HUES48 (cell line): ENCODE results near the gene NOLC1.

Experiments used
- H3K27ac ChIP-seq: one replicate; pipeline ENCODE4 v1.7.0; 2013; ENCODE audit warnings: low read depth, low read length, inconsistent platforms
- H3K27me3 ChIP-seq: 2 replicates; pipeline ENCODE4 v1.6.1; 2013; ENCODE audit warnings: mild to moderate bottlenecking, low read length; ENCODE audit not compliant: control insufficient read depth, insufficient read depth
- H3K36me3 ChIP-seq: 2 replicates; pipeline ENCODE4 v1.6.1; 2013; ENCODE audit warnings: low read length; ENCODE audit not compliant: control insufficient read depth, insufficient read depth
- H3K4me1 ChIP-seq: 2 replicates; pipeline ENCODE4 v1.6.1; 2013; ENCODE audit warnings: mild to moderate bottlenecking, low read length; ENCODE audit not compliant: control insufficient read depth, insufficient read depth
- H3K4me3 ChIP-seq: 2 replicates; pipeline ENCODE4 v1.5.1; 2013; ENCODE audit warnings: mild to moderate bottlenecking, low read depth, low read length
- H3K9ac ChIP-seq: 2 replicates; pipeline ENCODE4 v1.6.1; 2013; ENCODE audit warnings: mild to moderate bottlenecking, low read depth, low read length, moderate library complexity
- H3K9me3 ChIP-seq: 2 replicates; pipeline ENCODE4 v1.6.1; 2013; ENCODE audit warnings: low read length; ENCODE audit not compliant: control insufficient read depth, insufficient read depth

The NOLC1 gene

GRCh38 chr10:102131286-102132170 is 20.7 kb upstream of the NOLC1 start:
- Histone ChIP-seq H3K36me3 (peaks cover 7% of the 10 kb centered on the region), H3K9me3 (no peaks in the 10 kb centered on the region), H3K9ac (no peak overlapping the region), H3K4me1 (peaks cover 16% of the 10 kb centered on the region), H3K27me3 (no peaks in the 10 kb centered on the region), H3K4me3 (no peak overlapping the region), H3K27ac (peak overlapping the region; percentile 47)

- Histone ChIP-seq H3K27me3 (no peaks in the 10 kb centered on the region), H3K9ac (no peak overlapping the region), H3K27ac (peak overlapping the region; percentile 47), H3K9me3 (no peaks in the 10 kb centered on the region), H3K36me3 (peaks cover 7% of the 10 kb centered on the region), H3K4me1 (peaks cover 16% of the 10 kb centered on the region), H3K4me3 (peak overlapping the region; percentile 90)
Measured at GRCh38 chr10:102132193-102132562, 20.0 kb upstream of the NOLC1 start.

- Histone ChIP-seq H3K27ac (peak within 1 kb of the TSS; percentile 94), H3K9me3 (no peaks in the 10 kb centered on the region), H3K36me3 (peaks cover 13% of the 10 kb centered on the region), H3K4me3 (peak within 1 kb of the TSS; percentile 90), H3K4me1 (peaks cover 16% of the 10 kb centered on the region), H3K9ac (peak within 1 kb of the TSS; percentile 97), H3K27me3 (no peaks in the 10 kb centered on the region)
Measured at GRCh38 chr10:102132563-102133372, 19.4 kb upstream of the NOLC1 start, which contains the start of gene PPRC1. PPRC1 (plus strand) TSS chr10:102133040; CDS start chr10:102133069, 29 bp downstream.

DNA sequence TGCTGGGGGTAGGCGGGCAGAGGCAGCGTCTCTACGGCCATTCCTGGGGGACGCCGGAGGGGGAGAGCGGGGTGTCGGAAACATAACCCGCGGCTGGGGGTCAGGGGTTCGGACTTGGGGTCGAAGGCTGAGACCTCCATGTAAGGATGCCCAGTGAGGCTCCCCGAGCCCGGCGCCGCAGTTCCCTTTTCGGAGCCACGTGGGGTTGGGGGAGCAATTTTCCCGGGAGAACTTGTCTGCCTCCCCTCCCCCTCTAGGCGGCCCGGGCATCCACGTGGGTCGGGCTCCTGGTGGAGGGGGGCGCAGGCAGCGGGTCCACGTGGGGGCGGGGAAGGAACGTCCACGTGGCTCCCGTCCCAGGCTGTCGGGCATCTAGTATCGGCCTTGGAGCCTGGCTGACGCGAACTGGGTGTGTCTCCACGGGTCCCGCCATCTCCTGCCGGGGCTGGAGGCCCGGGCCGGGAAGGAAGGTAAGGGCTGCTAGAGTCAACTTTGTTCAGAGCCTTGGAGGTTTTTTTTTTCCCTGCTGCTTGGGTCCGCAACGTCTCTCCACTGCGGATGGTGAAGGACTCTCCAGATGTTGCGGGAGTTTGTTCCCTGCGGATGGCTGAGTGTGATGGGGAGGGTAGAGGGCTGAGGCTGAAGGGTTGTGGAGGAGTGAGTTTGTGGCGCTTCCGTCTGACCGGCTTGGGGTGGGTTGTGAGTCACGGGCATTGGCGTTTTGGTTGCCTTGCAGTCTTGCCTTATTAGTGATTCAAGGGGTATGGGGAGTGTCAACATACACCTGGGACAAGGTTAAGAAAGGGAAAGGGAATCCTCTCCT is 18.6 kb upstream of the NOLC1 start:
- H3K27ac ChIP-seq: peak overlapping the region; percentile 94
- H3K9me3 ChIP-seq: no peaks in the 10 kb centered on the region
- peak overlapping the region; percentile 90 for H3K4me3 ChIP-seq
- H3K27me3 ChIP-seq: no peaks in the 10 kb centered on the region
- peaks cover 16% of the 10 kb centered on the region for H3K4me1 ChIP-seq
- H3K9ac ChIP-seq: peak overlapping the region; percentile 97
- H3K36me3 ChIP-seq: peaks cover 21% of the 10 kb centered on the region

GRCh38 chr10:102134416-102134815 is 17.8 kb upstream of the NOLC1 start:
- H3K27me3 ChIP-seq: no peaks in the 10 kb centered on the region
- peak overlapping the region; percentile 97 for H3K9ac ChIP-seq
- no peaks in the 10 kb centered on the region for H3K9me3 ChIP-seq
- no peak overlapping the region for H3K27ac ChIP-seq
- peaks cover 16% of the 10 kb centered on the region for H3K4me1 ChIP-seq
- H3K36me3 ChIP-seq: peaks cover 29% of the 10 kb centered on the region
- H3K4me3 ChIP-seq: peak overlapping the region; percentile 90

DNA sequence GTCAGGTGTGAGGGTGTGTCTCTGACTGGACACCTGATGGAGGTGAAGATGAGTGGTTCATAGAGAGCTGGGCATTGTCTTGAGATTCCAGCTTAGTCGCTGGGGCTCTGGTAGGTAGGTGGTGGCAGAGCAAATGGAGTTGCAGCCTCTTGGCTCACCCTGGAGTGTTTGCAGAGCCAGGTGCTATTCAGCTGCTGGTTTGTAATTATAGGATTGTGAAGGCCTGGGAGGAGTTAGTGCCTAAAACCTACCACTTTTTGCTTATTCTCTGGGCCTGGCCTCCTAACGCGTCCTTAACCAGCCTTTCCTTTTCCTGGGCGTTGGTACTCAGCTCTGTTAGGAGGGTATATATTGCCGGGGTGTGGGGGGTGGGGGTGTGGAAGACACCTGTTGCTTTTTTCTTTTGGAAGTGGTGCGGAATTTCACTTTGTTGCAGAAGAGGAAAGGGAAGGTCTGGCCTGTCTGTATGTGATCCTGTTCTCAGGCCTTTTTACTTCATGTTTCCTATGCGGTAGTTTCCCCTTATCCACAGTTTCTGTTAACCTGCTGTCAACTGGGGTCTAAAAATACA is 16.1 kb upstream of the NOLC1 start:
- Histone ChIP-seq H3K9me3 (no peaks in the 10 kb centered on the region), H3K9ac (no peak overlapping the region), H3K27me3 (no peaks in the 10 kb centered on the region), H3K4me3 (no peak overlapping the region; the same call in 1 of the 2 replicates), H3K36me3 (peaks cover 46% of the 10 kb centered on the region), H3K4me1 (peaks cover 16% of the 10 kb centered on the region), H3K27ac (no peak overlapping the region)

DNA sequence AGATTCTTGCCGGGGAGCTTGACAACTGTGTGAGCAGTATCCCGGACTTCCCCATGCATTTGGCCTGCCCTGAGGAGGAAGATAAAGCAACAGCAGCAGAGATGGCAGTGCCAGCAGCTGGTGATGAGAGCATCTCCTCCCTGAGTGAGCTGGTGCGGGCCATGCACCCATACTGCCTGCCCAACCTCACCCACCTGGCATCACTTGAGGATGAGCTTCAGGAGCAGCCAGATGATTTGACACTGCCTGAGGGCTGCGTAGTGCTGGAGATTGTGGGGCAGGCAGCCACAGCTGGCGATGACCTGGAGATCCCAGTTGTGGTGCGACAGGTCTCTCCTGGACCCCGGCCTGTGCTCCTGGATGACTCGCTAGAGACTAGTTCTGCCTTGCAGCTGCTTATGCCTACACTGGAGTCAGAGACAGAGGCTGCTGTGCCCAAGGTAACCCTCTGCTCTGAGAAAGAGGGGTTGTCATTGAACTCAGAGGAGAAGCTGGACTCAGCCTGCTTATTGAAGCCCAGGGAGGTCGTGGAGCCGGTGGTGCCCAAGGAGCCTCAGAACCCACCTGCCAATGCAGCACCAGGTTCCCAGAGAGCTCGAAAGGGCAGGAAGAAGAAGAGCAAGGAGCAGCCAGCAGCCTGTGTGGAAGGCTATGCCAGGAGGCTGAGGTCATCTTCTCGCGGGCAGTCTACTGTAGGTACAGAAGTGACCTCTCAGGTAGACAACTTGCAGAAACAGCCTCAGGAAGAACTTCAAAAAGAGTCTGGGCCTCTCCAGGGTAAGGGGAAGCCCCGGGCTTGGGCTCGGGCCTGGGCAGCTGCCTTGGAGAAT is 12.7 kb upstream of the NOLC1 start:
- H3K4me3 ChIP-seq: no peak overlapping the region
- H3K9ac ChIP-seq: no peak overlapping the region
- H3K36me3 ChIP-seq: peaks cover 75% of the 10 kb centered on the region
- no peaks in the 10 kb centered on the region for H3K27me3 ChIP-seq
- no peaks in the 10 kb centered on the region for H3K9me3 ChIP-seq
- peaks cover 11% of the 10 kb centered on the region for H3K4me1 ChIP-seq
- no peak overlapping the region for H3K27ac ChIP-seq

- H3K9ac ChIP-seq: no peak overlapping the region
- no peak overlapping the region for H3K27ac ChIP-seq
- no peaks in the 10 kb centered on the region for H3K9me3 ChIP-seq
- no peak overlapping the region for H3K4me3 ChIP-seq
- H3K27me3 ChIP-seq: no peaks in the 10 kb centered on the region
- peaks cover 75% of the 10 kb centered on the region for H3K36me3 ChIP-seq
- H3K4me1 ChIP-seq: peaks cover 5% of the 10 kb centered on the region
Measured at GRCh38 chr10:102140218-102140617, 12.0 kb upstream of the NOLC1 start.

DNA sequence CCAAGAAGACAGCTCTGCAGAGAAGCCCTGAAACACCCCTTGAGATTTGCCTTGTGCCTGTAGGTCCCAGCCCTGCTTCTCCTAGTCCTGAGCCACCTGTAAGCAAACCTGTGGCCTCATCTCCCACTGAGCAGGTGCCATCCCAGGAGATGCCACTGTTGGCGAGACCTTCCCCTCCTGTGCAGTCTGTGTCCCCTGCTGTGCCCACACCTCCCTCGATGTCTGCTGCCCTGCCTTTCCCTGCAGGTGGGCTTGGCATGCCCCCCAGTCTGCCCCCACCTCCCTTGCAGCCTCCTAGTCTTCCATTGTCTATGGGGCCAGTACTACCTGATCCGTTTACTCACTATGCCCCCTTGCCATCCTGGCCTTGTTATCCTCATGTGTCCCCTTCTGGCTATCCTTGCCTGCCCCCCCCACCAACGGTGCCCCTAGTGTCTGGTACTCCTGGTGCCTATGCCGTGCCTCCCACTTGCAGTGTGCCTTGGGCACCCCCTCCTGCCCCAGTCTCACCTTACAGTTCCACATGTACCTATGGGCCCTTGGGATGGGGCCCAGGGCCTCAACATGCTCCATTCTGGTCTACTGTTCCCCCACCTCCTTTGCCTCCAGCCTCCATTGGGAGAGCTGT is 11.2 kb upstream of the NOLC1 start:
- no peaks in the 10 kb centered on the region for H3K9me3 ChIP-seq
- H3K36me3 ChIP-seq: peaks cover 81% of the 10 kb centered on the region
- no peaks in the 10 kb centered on the region for H3K4me1 ChIP-seq
- no peak overlapping the region for H3K27ac ChIP-seq
- H3K9ac ChIP-seq: no peak overlapping the region
- H3K4me3 ChIP-seq: no peak overlapping the region
- H3K27me3 ChIP-seq: no peaks in the 10 kb centered on the region
